A673 (cell line): ENCODE results near the gene COL5A3. TPM values are rescaled to one million over a fixed set of nuclear protein-coding genes. Genes with fewer than 3 reads are reported as not detected.

ENCODE experiments used
- BruUV-seq: library from RNA; stranded (reverse); fragments of 400-500 nt; replicated peaks from 2 replicates; lab custom pipeline; 2021; lab: Mats Ljungman, UMichigan
- CTCF ChIA-PET: fragments of 300-600 bp; sonication (Branson Sonifier 250); formaldehyde crosslinking; loops from one replicate; lab custom pipeline; 2022; ENCODE audit warnings: antibody characterized with exemption; lab: Charles Lee
- POLR2A ChIA-PET: fragments of 300-600 bp; sonication (Branson Sonifier 250); formaldehyde crosslinking; loops from one replicate; lab custom pipeline; 2022; ENCODE audit warnings: antibody characterized with exemption; ENCODE audit not compliant: low non-redundant PET; lab: Charles Lee
- DNase-seq: peaks from one replicate; pipeline ENCODE4 v3.0.0-alpha.2; 2015; ENCODE audit warnings: low spot score
- H3K27ac ChIP-seq: fragments of 200-600 bp; sonication (generic); 2 replicates; pipeline ENCODE4 v1.5.1; 2016; ENCODE audit warnings: mixed run types, low read depth, mild to moderate bottlenecking, mixed read lengths, antibody characterized with exemption, low read length; ENCODE audit not compliant: poor library complexity, severe bottlenecking
- H3K27me3 ChIP-seq: fragments of 200-600 bp; sonication (generic); replicated peaks from 2 replicates; pipeline ENCODE4 v1.6.1; 2017; ENCODE audit warnings: mixed run types, low read depth, mild to moderate bottlenecking, mixed read lengths, antibody characterized with exemption, low read length; ENCODE audit not compliant: insufficient read depth, poor library complexity
- H3K36me3 ChIP-seq: fragments of 200-600 bp; sonication (generic); 2 replicates; pipeline ENCODE4 v1.6.1; 2016; ENCODE audit warnings: mixed run types, mild to moderate bottlenecking, mixed read lengths, antibody characterized with exemption, low read length; ENCODE audit not compliant: insufficient read depth, poor library complexity, severe bottlenecking
- H3K4me1 ChIP-seq: fragments of 200-600 bp; sonication (generic); 2 replicates; pipeline ENCODE4 v1.6.1; 2017; ENCODE audit warnings: mixed run types, mild to moderate bottlenecking, mixed read lengths, antibody characterized with exemption, low read length; ENCODE audit not compliant: insufficient read depth, poor library complexity, severe bottlenecking
- H3K4me3 ChIP-seq: fragments of 200-600 bp; sonication (generic); 2 replicates; pipeline ENCODE4 v1.5.1; 2016; ENCODE audit warnings: low read depth, mixed run types, mild to moderate bottlenecking, mixed read lengths, low read length; ENCODE audit not compliant: poor library complexity, severe bottlenecking
- H3K9me3 ChIP-seq: fragments of 200-600 bp; sonication (generic); 2 replicates; pipeline ENCODE4 v1.6.1; 2016; ENCODE audit warnings: mixed run types, low read depth, mild to moderate bottlenecking, mixed read lengths, antibody characterized with exemption, low read length; ENCODE audit not compliant: poor library complexity, severe bottlenecking
- EZH2 ChIP-seq: fragments of 200-600 bp; sonication (generic); IDR thresholded peaks from 2 replicates; pipeline ENCODE4 v1.6.1; 2017; ENCODE audit warnings: borderline replicate concordance, low read depth, mild to moderate bottlenecking, mixed read lengths, antibody characterized with exemption, low read length; ENCODE audit not compliant: poor library complexity, severe bottlenecking
- intact Hi-C: fragments of 100-400 bp; cut with micrococcal nuclease; formaldehyde crosslinking; loops from one replicate; pipeline ENCODE4 v1.10.0; 2022; ENCODE audit not compliant: unreplicated experiment
- total RNA-seq: library from RNA; stranded (reverse); gene quantifications from 2 replicates; pipeline ENCODE4 v1.2.3, GENCODE V29; 2021
- TF ChIP-seq, protein P1 (sequence below): fragments of 300-800, 200-600 bp; sonication (generic); conservative IDR thresholded peaks from 2 replicates; pipeline ENCODE4 v1.5.1; 2017; ENCODE audit warnings: low read depth, mild to moderate bottlenecking, antibody characterized with exemption, low read length, moderate library complexity, mixed read lengths

Gene COL5A3
- total RNA-seq, 1 experiment from 2014 or later, result 6.8 TPM

DNA sequence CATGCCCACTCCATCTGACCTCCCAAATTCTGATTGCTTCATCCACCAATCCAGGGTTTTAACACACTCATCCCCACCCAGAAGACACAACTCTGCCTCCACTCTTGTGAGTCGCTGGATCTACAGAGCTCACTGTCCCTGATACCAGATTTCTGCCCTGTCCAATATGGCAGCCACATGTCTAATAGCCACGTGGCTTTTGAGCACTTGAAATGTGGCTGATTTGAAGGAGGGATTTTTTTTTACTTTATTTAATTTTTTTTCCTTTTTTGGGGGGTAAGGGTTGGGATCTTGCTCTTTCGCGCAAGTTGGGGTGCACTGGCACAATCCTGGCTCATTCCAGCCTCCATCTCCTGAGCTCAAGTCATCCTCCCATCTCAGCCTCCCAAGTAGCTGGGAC lies 49.2 kb downstream of the COL5A3 start:
- no peak for DNase-seq
- Histone ChIP-seq H3K4me3 (no peak overlapping the region), H3K27me3 (no peaks in the 10 kb centered on the region), H3K27ac (no peak overlapping the region), H3K36me3 (no peaks in the 10 kb centered on the region), H3K9me3 (no peaks in the 10 kb centered on the region), H3K4me1 (no peaks in the 10 kb centered on the region)
- BruUV-seq, result no TSS peak
- ChIA-PET CTCF (no interaction called here), POLR2A (no interaction called here)
- TF ChIP-seq, protein P1, sequence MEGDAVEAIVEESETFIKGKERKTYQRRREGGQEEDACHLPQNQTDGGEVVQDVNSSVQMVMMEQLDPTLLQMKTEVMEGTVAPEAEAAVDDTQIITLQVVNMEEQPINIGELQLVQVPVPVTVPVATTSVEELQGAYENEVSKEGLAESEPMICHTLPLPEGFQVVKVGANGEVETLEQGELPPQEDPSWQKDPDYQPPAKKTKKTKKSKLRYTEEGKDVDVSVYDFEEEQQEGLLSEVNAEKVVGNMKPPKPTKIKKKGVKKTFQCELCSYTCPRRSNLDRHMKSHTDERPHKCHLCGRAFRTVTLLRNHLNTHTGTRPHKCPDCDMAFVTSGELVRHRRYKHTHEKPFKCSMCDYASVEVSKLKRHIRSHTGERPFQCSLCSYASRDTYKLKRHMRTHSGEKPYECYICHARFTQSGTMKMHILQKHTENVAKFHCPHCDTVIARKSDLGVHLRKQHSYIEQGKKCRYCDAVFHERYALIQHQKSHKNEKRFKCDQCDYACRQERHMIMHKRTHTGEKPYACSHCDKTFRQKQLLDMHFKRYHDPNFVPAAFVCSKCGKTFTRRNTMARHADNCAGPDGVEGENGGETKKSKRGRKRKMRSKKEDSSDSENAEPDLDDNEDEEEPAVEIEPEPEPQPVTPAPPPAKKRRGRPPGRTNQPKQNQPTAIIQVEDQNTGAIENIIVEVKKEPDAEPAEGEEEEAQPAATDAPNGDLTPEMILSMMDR, result no peak
- TF ChIP-seq EZH2, result no peak
- intact Hi-C loops, result no loop called here

DNA sequence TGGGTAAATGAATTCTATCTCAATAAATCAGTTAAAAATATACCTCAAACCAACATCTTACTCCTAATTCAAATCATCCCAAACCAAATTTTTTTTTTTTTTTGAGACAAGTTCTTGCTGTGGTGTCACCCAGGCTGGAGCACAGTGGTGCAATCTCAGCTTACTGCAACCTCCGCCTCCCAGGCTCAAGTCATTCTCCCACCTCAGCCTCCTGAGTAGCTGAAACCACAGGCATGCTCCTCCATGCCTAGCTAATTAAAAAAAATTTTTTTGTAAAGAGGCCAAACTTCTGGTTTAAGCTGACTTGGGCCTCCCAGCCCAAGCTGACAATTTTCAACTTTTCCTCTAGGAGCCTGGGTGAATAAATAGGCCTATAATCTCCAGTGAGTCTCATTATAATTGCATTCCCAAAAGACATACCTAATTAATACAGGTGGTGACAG lies 51.9 kb downstream of the COL5A3 start:
- H3K27me3 ChIP-seq, result no peaks in the 10 kb centered on the region
- no peaks in the 10 kb centered on the region for H3K9me3 ChIP-seq
- no peak overlapping the region for H3K27ac ChIP-seq
- TF ChIP-seq, protein P1, result no peak
- TF ChIP-seq EZH2, result no peak
- no peaks in the 10 kb centered on the region for H3K36me3 ChIP-seq
- H3K4me1 ChIP-seq, result peaks cover 6% of the 10 kb centered on the region
- POLR2A ChIA-PET, result no interaction called here
- BruUV-seq, result no TSS peak
- peak; percentile 45 for DNase-seq
- CTCF ChIA-PET, result interaction anchor here (0.9 kb wide), 1 partner anchor 28 kb away, joined by 3 read pairs; no protein-coding TSS in a partner anchor
- H3K4me3 ChIP-seq, result no peak overlapping the region
- intact Hi-C loops, result no loop called here

DNA sequence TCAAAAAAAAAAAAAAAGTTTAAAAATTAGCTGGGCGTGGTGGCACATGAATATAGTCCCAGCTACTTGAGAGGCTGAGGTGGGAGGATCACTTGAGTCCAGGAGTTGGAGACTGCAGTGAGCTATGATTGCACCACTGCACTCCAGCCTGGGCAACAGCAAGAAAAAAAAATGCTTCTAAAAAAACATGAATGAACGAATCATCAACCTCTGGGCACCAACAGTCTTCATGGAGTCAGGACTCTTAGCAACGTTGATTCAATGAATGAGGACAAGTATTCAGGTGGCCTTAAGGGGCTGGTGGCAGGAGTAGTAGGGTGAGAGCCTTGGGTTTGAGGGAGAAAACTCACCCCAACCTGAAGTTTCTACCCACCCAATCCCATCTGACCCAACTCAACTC lies 53.3 kb downstream of the COL5A3 start:
- ChIA-PET CTCF (no interaction called here), POLR2A (no interaction called here)
- TF ChIP-seq EZH2, result no peak
- TF ChIP-seq, protein P1, result no peak
- BruUV-seq, result no TSS peak
- no peak for DNase-seq
- intact Hi-C loops, result no loop called here
- Histone ChIP-seq H3K27me3 (no peaks in the 10 kb centered on the region), H3K27ac (no peak overlapping the region), H3K4me1 (peaks cover 11% of the 10 kb centered on the region), H3K36me3 (no peaks in the 10 kb centered on the region), H3K9me3 (no peaks in the 10 kb centered on the region), H3K4me3 (no peak overlapping the region)
